ENCODE measurements around the gene CELF4. TPM values are rescaled to one million over a fixed set of nuclear protein-coding genes. Genes with fewer than 3 reads are reported as not detected.

CELF4 gene
- polyA plus RNA-seq, 4 donors = 3.2 to 7.8 (median 3.8) TPM; not detected in 1

DNA sequence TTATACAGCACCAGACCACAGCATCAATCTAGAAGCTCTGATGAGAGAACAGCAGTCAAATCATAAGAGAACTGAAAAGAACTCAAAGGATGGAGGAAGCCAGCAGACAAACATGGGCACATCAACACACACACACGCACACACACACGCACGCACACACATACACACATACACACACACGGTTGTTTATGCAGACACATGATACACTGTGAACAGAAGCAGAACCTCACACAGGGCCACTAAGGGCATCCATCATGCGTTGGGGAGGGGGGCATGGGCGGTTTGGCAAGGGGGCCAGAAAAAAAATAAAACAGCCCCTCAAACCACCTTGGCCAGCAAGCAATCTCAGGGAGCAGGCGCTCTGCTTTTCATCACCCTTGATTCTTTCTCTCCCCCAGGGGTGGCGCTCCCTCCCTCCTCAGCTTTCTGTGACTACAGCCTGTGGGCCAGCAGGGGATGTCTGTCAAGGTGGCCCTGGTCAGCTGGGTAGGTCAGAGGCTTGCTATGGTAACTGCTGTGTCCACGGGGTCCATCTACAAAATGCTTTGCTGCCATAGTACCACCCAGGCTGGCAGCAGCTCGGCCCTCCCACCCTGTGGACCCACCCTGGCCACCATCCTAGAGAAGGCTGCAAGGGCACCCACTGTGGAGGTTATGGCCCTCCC is 318.0 kb downstream of the CELF4 start:
- peaks cover 0 to 26% (median 0%) of the 10 kb centered on the region in 3 donors for H3K4me1 ChIP-seq (ENCODE audit: control insufficient read depth in 3 of 3, insufficient read depth in 2 of 3, low read depth in 1 of 3, low read length in 2 of 3)
- 74 to 86% (median 85%) methylated on average over 10 of the region's 10 CpGs for WGBS, 3 donors
- H3K4me3 ChIP-seq (ENCODE audit: low read depth in 1 of 3, low read length in 3 of 3) = no peak overlapping the region
- no peak overlapping the region for H3K27ac ChIP-seq (ENCODE audit: low read depth in 1 of 3, low read length in 2 of 3)
- H3K36me3 ChIP-seq (ENCODE audit: control insufficient read depth in 3 of 3, insufficient read depth in 2 of 3, low read depth in 1 of 3, low read length in 3 of 3) = peaks cover 0 to 21% (median 0%) of the 10 kb centered on the region in 3 donors
- no peaks in the 10 kb centered on the region for H3K9me3 ChIP-seq (ENCODE audit: control insufficient read depth in 2 of 2, insufficient read depth in 1 of 2, low read depth in 1 of 2, low read length in 1 of 2)
- DNase-seq (no peak), FAIRE-seq (no peak)
- peaks cover 0 to 10% (median under 1%) of the 10 kb centered on the region in 3 donors for H3K27me3 ChIP-seq (ENCODE audit: control insufficient read depth in 3 of 3, insufficient read depth in 3 of 3, low read length in 3 of 3)

DNA sequence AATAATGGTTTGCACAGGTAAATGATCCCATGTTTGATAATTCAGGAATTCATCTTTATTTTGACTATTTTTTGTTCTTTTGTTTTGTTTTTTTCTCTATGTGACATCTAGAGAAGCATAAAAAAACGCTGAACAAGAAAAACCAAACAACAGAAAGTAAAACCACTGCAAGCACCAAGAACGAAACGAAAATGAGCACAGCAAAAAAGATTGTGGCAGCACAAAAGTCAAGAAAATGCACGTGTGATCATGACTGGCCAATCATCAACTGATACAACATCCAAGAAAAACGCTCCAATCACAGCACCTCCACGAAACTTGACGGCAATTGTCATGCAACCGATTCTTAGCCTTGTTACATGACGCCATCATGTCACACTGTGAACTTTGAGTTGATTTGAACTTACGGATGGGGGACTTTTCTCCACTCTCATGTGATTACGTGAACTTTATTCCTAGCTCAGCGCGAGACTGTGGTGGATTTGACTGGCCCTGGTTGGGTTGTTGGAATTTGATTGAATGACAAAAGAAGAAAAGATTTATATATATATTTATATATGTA is 318.7 kb downstream of the CELF4 start:
- 88% methylated on average over 13 of the region's 13 CpGs for whole genome bisulfite sequencing, 3 donors
- no peak for FAIRE-seq
- Histone ChIP-seq H3K9me3 (ENCODE audit: control insufficient read depth in 2 of 2, insufficient read depth in 1 of 2, low read depth in 1 of 2, low read length in 1 of 2) (no peaks in the 10 kb centered on the region), H3K27ac (ENCODE audit: low read depth in 1 of 3, low read length in 2 of 3) (no peak overlapping the region), H3K4me3 (ENCODE audit: low read depth in 1 of 3, low read length in 3 of 3) (no peak overlapping the region), H3K27me3 (ENCODE audit: control insufficient read depth in 3 of 3, insufficient read depth in 3 of 3, low read length in 3 of 3) (peaks cover 0 to 7% (median 0%) of the 10 kb centered on the region in 3 donors), H3K36me3 (ENCODE audit: control insufficient read depth in 3 of 3, insufficient read depth in 2 of 3, low read depth in 1 of 3, low read length in 3 of 3) (peaks cover 0 to 21% (median 0%) of the 10 kb centered on the region in 3 donors), H3K4me1 (ENCODE audit: control insufficient read depth in 3 of 3, insufficient read depth in 2 of 3, low read depth in 1 of 3, low read length in 2 of 3) (peaks cover 0 to 19% (median 0%) of the 10 kb centered on the region in 3 donors)
- DNase-seq = no peak

DNA sequence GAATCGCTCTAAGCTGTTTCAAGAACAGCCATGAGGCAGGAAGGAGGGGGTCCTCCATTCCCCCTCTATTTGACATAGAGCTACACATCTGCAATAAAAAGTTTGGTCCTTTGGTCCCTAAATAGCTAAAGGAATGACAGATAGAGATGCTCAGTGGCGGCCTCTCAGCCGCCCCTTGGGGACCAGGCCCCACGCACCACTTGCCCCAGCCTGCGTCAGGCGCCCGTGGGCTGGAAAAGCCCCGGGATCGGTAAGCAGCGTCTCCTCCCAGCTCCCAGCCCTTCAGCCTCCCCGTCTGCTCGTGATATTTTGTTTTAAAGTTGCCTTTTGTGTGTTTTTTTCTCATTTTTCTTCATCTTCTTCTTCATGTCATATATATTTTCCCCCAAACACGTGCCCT is 321.0 kb downstream of the CELF4 start:
- FAIRE-seq = no peak
- H3K27ac ChIP-seq (ENCODE audit: low read depth in 1 of 3, low read length in 2 of 3) = no peak overlapping the region
- peaks cover 0 to 2% (median 0%) of the 10 kb centered on the region in 3 donors for H3K4me1 ChIP-seq (ENCODE audit: control insufficient read depth in 3 of 3, insufficient read depth in 2 of 3, low read depth in 1 of 3, low read length in 2 of 3)
- no peaks in the 10 kb centered on the region for H3K9me3 ChIP-seq (ENCODE audit: control insufficient read depth in 2 of 2, insufficient read depth in 1 of 2, low read depth in 1 of 2, low read length in 1 of 2)
- peaks cover 0 to 22% (median 0%) of the 10 kb centered on the region in 3 donors for H3K36me3 ChIP-seq (ENCODE audit: control insufficient read depth in 3 of 3, insufficient read depth in 2 of 3, low read depth in 1 of 3, low read length in 3 of 3)
- peaks cover 0 to 2% (median 0%) of the 10 kb centered on the region in 3 donors for H3K27me3 ChIP-seq (ENCODE audit: control insufficient read depth in 3 of 3, insufficient read depth in 3 of 3, low read length in 3 of 3)
- 92 to 94% (median 92%) methylated on average over 13 of the region's 13 CpGs for WGBS, 3 donors
- no peak for DNase-seq
- H3K4me3 ChIP-seq (ENCODE audit: low read depth in 1 of 3, low read length in 3 of 3) = no peak overlapping the region

DNA sequence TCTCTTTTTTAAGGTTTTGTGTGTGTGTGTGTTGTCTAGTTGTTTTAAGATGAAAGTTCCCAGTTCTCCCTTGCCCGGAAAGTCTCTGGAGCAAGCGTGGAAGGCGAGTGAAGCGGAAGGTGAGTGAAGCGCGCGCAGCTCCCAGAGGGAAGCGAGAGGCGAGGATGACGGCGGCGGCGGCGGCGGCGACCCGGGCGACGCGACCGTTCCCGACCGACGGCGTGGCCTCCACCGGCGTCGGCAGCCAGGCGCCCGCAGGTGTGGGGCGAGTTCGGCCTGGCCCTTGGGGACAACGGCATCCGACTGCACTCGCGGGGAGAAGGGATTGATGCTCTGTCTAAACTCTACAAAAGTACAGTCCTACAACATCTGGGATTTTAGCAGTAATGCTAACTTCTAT is 321.9 kb downstream of the CELF4 start:
- Histone ChIP-seq H3K4me1 (ENCODE audit: control insufficient read depth in 3 of 3, insufficient read depth in 2 of 3, low read depth in 1 of 3, low read length in 2 of 3) (no peaks in the 10 kb centered on the region), H3K27me3 (ENCODE audit: control insufficient read depth in 3 of 3, insufficient read depth in 3 of 3, low read length in 3 of 3) (peaks cover 0 to 2% (median 0%) of the 10 kb centered on the region in 3 donors), H3K9me3 (ENCODE audit: control insufficient read depth in 2 of 2, insufficient read depth in 1 of 2, low read depth in 1 of 2, low read length in 1 of 2) (no peaks in the 10 kb centered on the region), H3K27ac (ENCODE audit: low read depth in 1 of 3, low read length in 2 of 3) (no peak overlapping the region), H3K36me3 (ENCODE audit: control insufficient read depth in 3 of 3, insufficient read depth in 2 of 3, low read depth in 1 of 3, low read length in 3 of 3) (peaks cover 0 to 13% (median 0%) of the 10 kb centered on the region in 3 donors), H3K4me3 (ENCODE audit: low read depth in 1 of 3, low read length in 3 of 3) (no peak overlapping the region)
- WGBS, 3 donors = 35 to 88% (median 57%) methylated on average over 33 to 36 of the region's 36 CpGs
- DNase-seq (no peak), FAIRE-seq (no peak)

DNA sequence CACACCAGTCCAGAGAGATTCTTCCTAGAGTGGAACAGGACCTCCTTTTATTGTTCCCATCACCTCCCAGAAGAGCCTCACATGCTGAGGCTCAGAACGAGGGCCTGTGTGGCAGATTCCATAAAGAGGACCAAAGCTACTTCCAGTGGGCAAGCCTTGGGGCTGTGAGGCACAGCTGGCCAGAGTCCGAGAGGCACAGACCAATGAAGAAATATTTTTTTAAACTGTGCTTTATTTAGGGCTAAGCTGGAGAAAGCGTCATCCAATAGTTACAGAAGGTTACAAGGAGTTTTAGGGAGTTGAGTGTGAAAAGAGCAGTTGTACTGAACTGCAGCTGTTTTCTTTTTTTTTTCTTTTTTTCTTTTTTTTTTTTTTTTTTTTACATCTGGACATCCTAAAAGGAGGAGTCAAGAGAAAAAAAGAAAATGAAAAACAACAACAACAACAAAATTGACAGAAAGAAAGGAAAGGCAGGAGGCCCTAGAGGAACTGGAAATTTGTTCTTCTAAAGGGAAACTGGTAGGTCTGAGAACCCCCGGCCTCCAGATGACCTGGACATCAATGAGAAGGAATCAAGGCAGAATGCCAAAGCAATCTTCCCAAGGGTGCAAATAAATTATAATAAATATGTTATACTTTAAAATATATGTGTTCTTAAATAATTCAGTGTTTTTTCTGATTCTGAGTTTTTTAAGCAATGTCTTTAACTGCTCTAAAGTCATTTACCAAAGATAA is 322.6 kb downstream of the CELF4 start:
- peaks cover 0 to 2% (median 0%) of the 10 kb centered on the region in 3 donors for H3K27me3 ChIP-seq (ENCODE audit: control insufficient read depth in 3 of 3, insufficient read depth in 3 of 3, low read length in 3 of 3)
- H3K27ac ChIP-seq (ENCODE audit: low read depth in 1 of 3, low read length in 2 of 3) = no peak overlapping the region
- DNase-seq (no peak), FAIRE-seq (no peak)
- no peak overlapping the region for H3K4me3 ChIP-seq (ENCODE audit: low read depth in 1 of 3, low read length in 3 of 3)
- 72 to 84% (median 77%) methylated on average over 4 of the region's 4 CpGs for WGBS, 3 donors
- no peaks in the 10 kb centered on the region for H3K4me1 ChIP-seq (ENCODE audit: control insufficient read depth in 3 of 3, insufficient read depth in 2 of 3, low read depth in 1 of 3, low read length in 2 of 3)
- H3K9me3 ChIP-seq (ENCODE audit: control insufficient read depth in 2 of 2, insufficient read depth in 1 of 2, low read depth in 1 of 2, low read length in 1 of 2) = no peaks in the 10 kb centered on the region
- peaks cover 0 to 10% (median 0%) of the 10 kb centered on the region in 3 donors for H3K36me3 ChIP-seq (ENCODE audit: control insufficient read depth in 3 of 3, insufficient read depth in 2 of 3, low read depth in 1 of 3, low read length in 3 of 3)

DNA sequence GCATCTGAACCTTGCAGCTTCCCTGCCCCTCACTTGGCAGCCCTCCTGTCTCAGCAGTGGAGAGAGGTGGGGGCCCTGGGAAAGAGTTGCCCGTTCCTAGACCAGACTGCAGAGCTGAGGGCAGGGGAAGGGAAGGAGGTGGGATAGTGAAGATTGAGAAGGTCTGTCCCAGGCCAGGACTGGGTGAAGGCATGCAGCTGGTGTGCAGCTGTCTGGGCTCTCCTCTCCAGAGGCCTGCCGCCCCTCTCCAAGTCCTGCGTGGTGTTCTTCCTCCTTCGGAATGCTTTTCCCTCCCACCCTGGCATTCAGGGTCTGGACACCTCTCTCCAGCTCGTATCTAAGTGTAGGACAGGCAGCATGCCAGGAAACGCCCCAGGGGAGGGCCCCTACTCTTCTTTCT is 323.5 kb downstream of the CELF4 start:
- DNase-seq = no peak
- no peaks in the 10 kb centered on the region for H3K9me3 ChIP-seq (ENCODE audit: control insufficient read depth in 2 of 2, insufficient read depth in 1 of 2, low read depth in 1 of 2, low read length in 1 of 2)
- H3K27ac ChIP-seq (ENCODE audit: low read depth in 1 of 3, low read length in 2 of 3) = no peak overlapping the region
- 48 to 72% (median 64%) methylated on average over 6 of the region's 6 CpGs for WGBS, 3 donors
- peaks cover 0 to 2% (median 0%) of the 10 kb centered on the region in 3 donors for H3K27me3 ChIP-seq (ENCODE audit: control insufficient read depth in 3 of 3, insufficient read depth in 3 of 3, low read length in 3 of 3)
- no peak for FAIRE-seq
- H3K4me3 ChIP-seq (ENCODE audit: low read depth in 1 of 3, low read length in 3 of 3) = no peak overlapping the region
- H3K36me3 ChIP-seq (ENCODE audit: control insufficient read depth in 3 of 3, insufficient read depth in 2 of 3, low read depth in 1 of 3, low read length in 3 of 3) = peaks cover 0 to 8% (median 0%) of the 10 kb centered on the region in 3 donors
- H3K4me1 ChIP-seq (ENCODE audit: control insufficient read depth in 3 of 3, insufficient read depth in 2 of 3, low read depth in 1 of 3, low read length in 2 of 3) = no peaks in the 10 kb centered on the region

DNA sequence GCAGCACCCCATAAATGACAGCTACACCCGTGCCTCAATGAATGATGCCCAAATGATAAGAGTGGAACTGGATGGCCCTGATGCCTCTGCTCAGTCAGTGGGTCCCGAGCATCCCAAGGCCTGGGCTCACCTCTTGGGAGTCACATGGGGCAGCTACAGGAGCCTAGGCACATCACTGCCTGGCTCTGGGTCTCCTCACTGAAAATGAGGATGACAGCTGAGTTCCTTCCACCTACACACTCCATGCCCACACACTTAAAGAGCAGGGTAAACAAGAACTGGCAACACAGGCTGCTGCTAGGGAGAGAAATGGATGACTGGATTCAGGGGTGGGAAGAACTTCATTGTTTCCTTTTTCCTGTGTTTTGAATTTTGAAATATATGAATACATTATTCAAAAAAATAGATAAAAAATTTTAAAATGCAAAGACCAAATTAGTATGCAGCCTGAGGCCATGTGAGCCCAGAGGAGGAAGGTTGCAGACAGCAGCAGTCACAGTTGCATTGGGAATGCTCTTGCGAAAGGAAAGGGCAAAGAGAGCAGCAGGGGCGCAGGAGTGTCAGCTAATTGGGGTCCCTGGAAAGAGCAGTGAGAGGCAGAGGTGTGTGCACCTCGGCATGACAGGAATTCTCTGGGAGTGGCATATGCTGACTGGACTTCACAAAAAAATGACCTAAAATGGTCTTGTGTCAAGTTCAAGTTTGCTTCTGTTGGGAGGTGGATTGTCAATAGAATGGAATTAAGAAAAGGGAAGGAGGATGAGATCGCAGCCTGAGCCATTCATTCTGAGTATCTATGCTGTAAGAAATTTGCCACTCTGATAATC is 327.1 kb downstream of the CELF4 start:
- Histone ChIP-seq H3K27me3 (ENCODE audit: control insufficient read depth in 3 of 3, insufficient read depth in 3 of 3, low read length in 3 of 3) (no peaks in the 10 kb centered on the region), H3K4me1 (ENCODE audit: control insufficient read depth in 3 of 3, insufficient read depth in 2 of 3, low read depth in 1 of 3, low read length in 2 of 3) (no peaks in the 10 kb centered on the region), H3K36me3 (ENCODE audit: control insufficient read depth in 3 of 3, insufficient read depth in 2 of 3, low read depth in 1 of 3, low read length in 3 of 3) (peaks cover 0 to 10% (median 0%) of the 10 kb centered on the region in 3 donors), H3K27ac (ENCODE audit: low read depth in 1 of 3, low read length in 2 of 3) (no peak overlapping the region), H3K4me3 (ENCODE audit: low read depth in 1 of 3, low read length in 3 of 3) (no peak overlapping the region), H3K9me3 (ENCODE audit: control insufficient read depth in 2 of 2, insufficient read depth in 1 of 2, low read depth in 1 of 2, low read length in 1 of 2) (no peaks in the 10 kb centered on the region)
- FAIRE-seq (no peak), DNase-seq (no peak)
- 82 to 84% (median 83%) methylated on average over 6 of the region's 6 CpGs for WGBS, 3 donors

DNA sequence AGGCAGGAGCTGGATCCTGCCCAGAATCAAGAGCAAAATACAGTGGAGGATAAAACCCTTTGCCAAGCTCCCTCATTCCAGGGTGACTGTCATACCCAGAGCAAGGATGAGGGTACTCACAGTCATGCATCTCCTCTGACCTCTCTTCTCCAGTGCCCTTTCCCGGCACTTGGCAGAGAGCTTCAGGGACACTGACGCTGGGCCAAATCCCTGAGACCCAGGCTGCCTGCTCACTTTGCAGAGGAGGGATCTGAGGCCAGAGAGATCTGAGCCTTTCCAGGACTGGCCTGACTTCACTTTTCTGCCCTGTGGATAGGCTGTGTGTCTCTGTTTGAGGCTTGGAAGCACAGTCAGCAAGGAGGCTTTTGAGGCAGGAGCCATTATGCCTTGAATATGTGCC is 330.0 kb downstream of the CELF4 start:
- peaks cover 0 to 11% (median 0%) of the 10 kb centered on the region in 3 donors for H3K36me3 ChIP-seq (ENCODE audit: control insufficient read depth in 3 of 3, insufficient read depth in 2 of 3, low read depth in 1 of 3, low read length in 3 of 3)
- FAIRE-seq (no peak), DNase-seq (no peak)
- H3K27me3 ChIP-seq (ENCODE audit: control insufficient read depth in 3 of 3, insufficient read depth in 3 of 3, low read length in 3 of 3) = no peaks in the 10 kb centered on the region
- no peaks in the 10 kb centered on the region for H3K4me1 ChIP-seq (ENCODE audit: control insufficient read depth in 3 of 3, insufficient read depth in 2 of 3, low read depth in 1 of 3, low read length in 2 of 3)
- H3K4me3 ChIP-seq (ENCODE audit: low read depth in 1 of 3, low read length in 3 of 3) = no peak overlapping the region
- H3K9me3 ChIP-seq (ENCODE audit: control insufficient read depth in 2 of 2, insufficient read depth in 1 of 2, low read depth in 1 of 2, low read length in 1 of 2) = no peaks in the 10 kb centered on the region
- no peak overlapping the region for H3K27ac ChIP-seq (ENCODE audit: low read depth in 1 of 3, low read length in 2 of 3)
- 91 to 100% (median 93%) methylated on average over 2 of the region's 2 CpGs for WGBS, 3 donors
